Neuron (in vitro differentiated cells): ENCODE data around the gene KCNJ14.

ENCODE experiments used
- H2AFZ ChIP-seq: one replicate; pipeline ENCODE4 v1.6.1; 2013; ENCODE audit warnings: low read depth, mild to moderate bottlenecking, inconsistent platforms, low read length, moderate library complexity
- H3K27me3 ChIP-seq: one replicate; pipeline ENCODE4 v1.6.1; 2013; ENCODE audit warnings: low read length; ENCODE audit not compliant: insufficient read depth
- H3K36me3 ChIP-seq: one replicate; pipeline ENCODE4 v1.6.1; 2013; ENCODE audit warnings: low read length; ENCODE audit not compliant: insufficient read depth
- H3K4me1 ChIP-seq: one replicate; pipeline ENCODE4 v1.6.1; 2013; ENCODE audit warnings: low read length; ENCODE audit not compliant: insufficient read depth
- H3K4me3 ChIP-seq: 2 replicates; pipeline ENCODE4 v1.5.1; 2013; ENCODE audit warnings: mild to moderate bottlenecking, low read length, moderate library complexity
- H3K9me3 ChIP-seq: one replicate; pipeline ENCODE4 v1.6.1; 2013; ENCODE audit warnings: low read length

Gene KCNJ14

GRCh38 chr19:48490981-48491792 is 35.8 kb downstream of the KCNJ14 start:
- no peak overlapping the region for H3K4me3 ChIP-seq
- H3K4me1 ChIP-seq: peaks cover 4% of the 10 kb centered on the region

GRCh38 chr19:48491793-48492123 is 36.4 kb downstream of the KCNJ14 start:
- Histone ChIP-seq H3K27me3 (peaks cover 32% of the 10 kb centered on the region), H3K9me3 (no peaks in the 10 kb centered on the region), H3K4me3 (no peak overlapping the region), H3K4me1 (peaks cover 4% of the 10 kb centered on the region), H3K36me3 (no peaks in the 10 kb centered on the region), H2AFZ (no peak overlapping the region)

More at GRCh38 chr19:48490981-48491792, 35.8 kb downstream of the KCNJ14 start:
- Histone ChIP-seq H3K36me3 (no peaks in the 10 kb centered on the region), H3K9me3 (no peaks in the 10 kb centered on the region), H3K27me3 (peaks cover 31% of the 10 kb centered on the region), H2AFZ (no peak overlapping the region)

- Histone ChIP-seq H3K4me1 (peaks cover 4% of the 10 kb centered on the region), H3K9me3 (no peaks in the 10 kb centered on the region), H3K4me3 (peak overlapping the region; percentile 29), H3K27me3 (peaks cover 37% of the 10 kb centered on the region), H2AFZ (no peak overlapping the region), H3K36me3 (no peaks in the 10 kb centered on the region)
Observed at GRCh38 chr19:48492925-48493717, 37.7 kb downstream of the KCNJ14 start.

DNA sequence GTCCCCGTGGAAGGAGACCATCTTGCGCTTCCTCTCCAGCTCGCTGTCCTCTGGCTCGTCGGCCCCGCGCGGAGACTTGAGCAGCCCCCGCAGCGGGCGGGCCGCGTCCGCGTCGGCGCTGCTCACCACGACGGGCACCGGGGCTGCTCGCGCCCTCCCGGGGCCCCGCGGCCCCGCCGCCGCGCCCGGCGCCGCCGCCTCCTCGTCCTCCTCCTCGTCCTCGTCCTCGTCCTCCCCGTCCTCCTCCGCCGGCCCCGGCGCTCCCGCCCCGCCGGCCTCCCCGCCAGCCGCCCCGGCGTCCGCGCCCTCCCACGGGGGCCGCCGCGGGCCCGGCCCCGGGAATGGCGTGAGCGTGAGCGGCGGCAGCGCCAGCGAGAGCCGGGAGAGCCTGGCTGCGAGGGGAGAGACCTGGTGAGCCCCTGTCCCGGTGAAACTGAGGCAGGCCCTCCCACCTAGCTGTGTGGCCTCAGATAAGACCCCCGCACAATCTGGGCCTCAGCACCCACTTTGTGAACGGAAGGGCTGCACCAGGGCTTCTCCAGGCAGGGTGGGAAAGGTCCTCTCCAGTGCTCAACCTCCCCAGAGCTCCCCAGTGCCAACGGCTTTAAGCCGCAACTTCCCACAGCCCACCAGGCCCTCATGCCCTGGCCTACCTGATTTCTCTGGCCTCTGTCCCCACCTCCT is 38.5 kb downstream of the KCNJ14 start:
- peaks cover 4% of the 10 kb centered on the region for H3K4me1 ChIP-seq
- peak overlapping the region; percentile 29 for H3K4me3 ChIP-seq
- peaks cover 37% of the 10 kb centered on the region for H3K27me3 ChIP-seq
- no peaks in the 10 kb centered on the region for H3K36me3 ChIP-seq
- no peaks in the 10 kb centered on the region for H3K9me3 ChIP-seq
- H2AFZ ChIP-seq: no peak overlapping the region

DNA sequence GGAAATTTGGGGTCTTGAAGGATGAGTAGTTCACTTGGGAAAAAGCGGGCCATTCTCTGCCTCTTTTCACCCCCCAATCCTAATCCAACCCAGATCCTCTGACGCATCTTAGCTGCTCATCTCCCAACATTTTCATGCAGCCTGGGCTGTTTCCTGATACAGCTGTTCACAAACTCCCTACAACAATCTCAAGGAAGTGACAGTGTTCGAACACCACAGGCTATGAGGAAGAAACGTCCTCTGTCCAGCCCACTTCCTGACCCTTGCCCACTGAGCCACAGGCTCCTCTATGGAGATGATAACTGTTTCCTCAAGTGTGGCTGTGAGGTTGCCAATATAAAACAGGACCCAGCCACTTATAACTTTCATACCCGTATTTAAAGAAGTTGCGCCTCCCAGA is 40.0 kb downstream of the KCNJ14 start:
- Histone ChIP-seq H3K27me3 (peaks cover 38% of the 10 kb centered on the region), H3K4me1 (peaks cover 4% of the 10 kb centered on the region), H3K4me3 (no peak overlapping the region), H3K9me3 (no peaks in the 10 kb centered on the region), H3K36me3 (no peaks in the 10 kb centered on the region), H2AFZ (no peak overlapping the region)

GRCh38 chr19:48496959-48497727 is 41.8 kb downstream of the KCNJ14 start:
- peaks cover 39% of the 10 kb centered on the region for H3K27me3 ChIP-seq
- no peaks in the 10 kb centered on the region for H3K9me3 ChIP-seq
- H3K36me3 ChIP-seq: no peaks in the 10 kb centered on the region
- H3K4me3 ChIP-seq: no peak overlapping the region
- H3K4me1 ChIP-seq: no peaks in the 10 kb centered on the region
- H2AFZ ChIP-seq: no peak overlapping the region

- Histone ChIP-seq H3K4me3 (no peak overlapping the region), H2AFZ (no peak overlapping the region), H3K4me1 (no peaks in the 10 kb centered on the region), H3K9me3 (no peaks in the 10 kb centered on the region), H3K36me3 (no peaks in the 10 kb centered on the region), H3K27me3 (peaks cover 40% of the 10 kb centered on the region)
Observed at GRCh38 chr19:48497728-48498594, 42.6 kb downstream of the KCNJ14 start.

DNA sequence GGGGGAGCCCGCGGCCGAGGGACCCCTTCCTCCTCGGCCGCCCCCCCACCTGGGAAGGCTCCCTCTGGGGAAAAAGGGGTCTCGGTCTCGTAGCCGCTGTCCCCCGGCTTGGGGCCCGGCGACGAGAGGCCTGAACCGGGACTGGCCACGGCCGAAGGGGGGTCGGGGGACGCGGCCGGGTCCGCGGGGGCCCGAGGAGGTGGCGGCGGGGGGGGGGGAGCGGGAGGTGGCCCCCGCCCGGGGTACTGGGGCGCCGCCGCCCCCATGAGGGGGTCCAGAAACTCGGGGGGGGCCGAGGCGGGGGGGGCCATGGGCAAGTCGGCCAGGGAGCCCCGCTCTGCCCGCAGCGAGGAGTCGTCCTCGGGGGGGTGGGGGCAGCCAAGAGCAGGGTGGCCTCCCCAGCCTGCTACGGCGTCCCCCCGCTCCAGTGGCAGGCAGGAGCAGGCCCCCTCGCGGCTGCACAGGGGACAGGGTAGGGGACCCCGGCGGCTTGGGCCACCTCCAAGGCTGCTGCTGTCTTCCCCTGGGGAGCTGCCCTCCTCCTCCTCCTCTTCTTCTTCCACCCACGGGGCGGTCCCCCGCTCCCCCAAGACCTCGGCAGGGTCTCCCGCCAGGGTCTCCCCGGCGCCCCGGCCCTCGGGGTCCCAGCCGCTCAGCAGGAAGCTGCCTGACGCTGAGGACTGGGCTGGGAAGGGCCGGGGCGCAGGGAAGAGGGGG is 43.4 kb downstream of the KCNJ14 start:
- H3K36me3 ChIP-seq: no peaks in the 10 kb centered on the region
- H3K4me1 ChIP-seq: no peaks in the 10 kb centered on the region
- H3K27me3 ChIP-seq: peaks cover 37% of the 10 kb centered on the region
- no peaks in the 10 kb centered on the region for H3K9me3 ChIP-seq
- H2AFZ ChIP-seq: no peak overlapping the region
- H3K4me3 ChIP-seq: no peak overlapping the region

DNA sequence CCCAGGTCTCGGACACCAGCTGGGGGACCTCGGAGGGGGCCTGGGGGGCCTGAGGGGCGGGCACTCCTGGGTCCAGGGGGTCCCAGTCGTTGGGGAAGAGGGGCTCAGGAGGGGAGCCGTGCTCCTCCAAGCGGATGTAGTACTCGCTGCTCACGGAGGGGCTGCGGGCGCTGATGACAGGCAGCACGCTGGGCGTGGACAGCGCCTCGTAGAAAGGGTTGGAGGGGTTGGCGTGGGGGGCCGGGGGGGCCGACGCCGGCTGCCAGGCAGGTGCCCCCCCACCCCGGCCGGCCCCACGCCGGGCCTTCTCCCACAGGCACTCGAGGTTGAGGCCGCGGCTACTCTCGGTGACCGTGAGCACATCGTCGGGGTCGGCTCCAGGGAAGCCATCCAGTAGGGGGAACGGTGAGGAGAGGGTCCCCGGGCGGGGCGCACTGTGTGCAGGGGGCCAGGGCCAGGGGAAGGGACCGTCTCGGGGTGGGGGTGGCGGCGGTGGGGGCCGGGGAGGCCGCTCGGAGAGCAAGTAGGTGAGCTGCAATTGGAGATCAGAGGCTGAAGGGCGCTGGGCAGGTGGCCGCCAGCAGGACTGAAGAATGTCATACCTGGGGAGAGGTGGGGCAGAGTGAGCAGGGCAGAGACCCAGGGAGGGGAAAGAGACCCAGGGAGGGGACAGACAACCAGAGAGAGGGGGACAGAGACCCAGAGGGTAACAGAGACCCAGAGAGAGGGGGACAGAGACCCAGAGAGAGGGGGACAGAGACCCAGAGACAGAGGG is 44.1 kb downstream of the KCNJ14 start:
- H3K36me3 ChIP-seq: no peaks in the 10 kb centered on the region
- H3K9me3 ChIP-seq: no peaks in the 10 kb centered on the region

DNA sequence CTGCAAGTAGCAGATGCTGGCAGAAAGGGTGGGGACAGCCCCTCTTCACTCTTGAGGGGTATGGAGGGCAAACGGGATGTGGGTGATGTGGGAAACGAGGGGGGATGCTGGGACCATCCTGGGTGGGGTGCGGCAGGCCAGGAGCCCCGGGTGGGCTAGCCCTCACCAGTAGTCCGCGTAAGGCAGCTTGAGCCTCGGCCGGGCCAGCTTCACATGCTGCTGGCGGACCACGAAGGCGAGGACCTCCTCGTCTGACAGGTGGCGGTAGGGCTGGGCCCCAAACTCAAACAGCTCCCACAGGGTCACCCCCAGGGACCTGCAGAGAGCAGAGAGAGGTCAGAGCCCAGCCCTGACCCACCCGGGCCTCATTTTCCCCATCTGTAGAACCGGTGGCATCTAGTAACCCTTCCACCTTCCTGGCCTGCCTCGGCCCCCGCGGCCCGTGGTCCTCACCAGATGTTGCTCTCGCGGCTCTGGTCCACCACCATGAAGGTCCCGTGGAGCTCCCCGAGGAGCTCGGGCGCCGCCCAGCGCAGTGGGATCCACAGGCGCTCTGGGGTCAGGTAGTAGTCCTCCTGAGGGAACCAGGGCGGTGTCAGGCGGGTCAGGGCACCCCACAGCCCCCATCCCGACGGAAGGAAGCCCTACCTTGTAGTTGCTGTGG is 45.6 kb downstream of the KCNJ14 start:
- Histone ChIP-seq H3K4me1 (no peaks in the 10 kb centered on the region), H3K4me3 (no peak overlapping the region), H3K27me3 (peaks cover 29% of the 10 kb centered on the region), H3K36me3 (no peaks in the 10 kb centered on the region), H3K9me3 (no peaks in the 10 kb centered on the region), H2AFZ (no peak overlapping the region)

More for the DNA sequence above, 44.1 kb downstream of the KCNJ14 start:
- H3K4me1 ChIP-seq: no peaks in the 10 kb centered on the region
- H3K4me3 ChIP-seq: no peak overlapping the region
- H3K27me3 ChIP-seq: peaks cover 33% of the 10 kb centered on the region
- no peak overlapping the region for H2AFZ ChIP-seq
